GM12892 (cell line): Measurements from ENCODE around the gene SHB.

Experiments
- POLR2A ChIP-seq: IDR thresholded peaks from 2 replicates; pipeline ENCODE4 v1.6.1; 2011; ENCODE audit warnings: low read depth, low read length, control low read depth
- POLR2AphosphoS5 ChIP-seq: IDR thresholded peaks from 2 replicates; pipeline ENCODE4 v1.6.1; 2011; ENCODE audit warnings: low read depth, low read length, control low read depth

DNA sequence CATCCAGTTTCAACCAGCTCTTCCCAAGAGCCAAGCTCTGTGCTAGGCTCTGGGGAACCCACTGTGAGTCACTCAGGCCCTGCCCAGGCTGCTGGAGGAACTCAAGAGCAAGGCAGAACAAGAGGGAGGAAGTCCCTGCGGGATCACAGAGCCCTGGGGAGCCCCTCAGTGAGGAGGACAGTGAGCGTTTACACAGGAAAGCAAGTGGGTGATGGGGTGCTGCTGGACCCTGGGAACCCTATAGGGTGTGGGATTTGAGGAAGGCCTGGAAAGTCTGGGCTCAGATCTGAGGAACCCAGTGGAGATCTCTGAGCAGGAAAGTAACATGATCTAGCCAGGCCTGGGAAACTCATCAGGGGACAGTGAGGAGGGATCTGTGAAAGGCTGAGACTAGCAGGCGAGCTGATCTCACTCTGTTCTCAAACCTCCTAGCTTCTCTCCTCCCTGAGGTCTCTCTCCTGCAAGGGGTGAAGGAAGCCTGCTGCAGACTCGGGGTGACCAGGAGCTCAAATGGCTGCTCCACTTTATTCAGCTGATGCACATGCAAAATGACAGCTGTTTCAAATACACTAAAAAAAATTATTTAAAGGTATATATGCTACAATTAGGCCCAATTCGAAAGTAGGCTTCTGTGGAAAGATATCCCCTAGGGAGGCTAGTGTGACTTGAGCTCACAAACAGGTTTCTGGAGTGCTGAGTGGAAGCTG lies 70.0 kb downstream of the SHB start:
- TF ChIP-seq POLR2A (no peak), POLR2AphosphoS5 (no peak)
